PC-3 (cell line): Measurements from ENCODE around the gene TOMM34.

Source experiments
- CTCF ChIP-seq: fragments of 300-600 bp; sonication (generic); conservative IDR thresholded peaks from 2 replicates; pipeline ENCODE4 v1.5.1; 2017; ENCODE audit warnings: antibody characterized with exemption, low read depth, mild to moderate bottlenecking, low read length
- EZH2 ChIP-seq: fragments of 300-600 bp; sonication (generic); IDR thresholded peaks from one replicate; pipeline ENCODE4 v1.6.1; 2017; ENCODE audit warnings: antibody characterized with exemption, mild to moderate bottlenecking, low read length; ENCODE audit not compliant: unreplicated experiment
- EZH2phosphoT487 ChIP-seq: fragments of 300-600 bp; sonication (generic); IDR thresholded peaks from 2 replicates; pipeline ENCODE4 v1.6.1; 2018; ENCODE audit warnings: mild to moderate bottlenecking, antibody characterized with exemption, low read length, borderline replicate concordance

- TF ChIP-seq CTCF, result no peak
- TF ChIP-seq EZH2, result no peak
- TF ChIP-seq EZH2phosphoT487, result no peak
Observed at GRCh38 chr20:44928595-44928994, 31.6 kb downstream of the TOMM34 start.
